Bronchial epithelial cell (primary cell): Measurements from ENCODE around the gene PLEKHM1. TPM values are rescaled to one million over a fixed set of nuclear protein-coding genes. Genes with fewer than 3 reads are reported as not detected.

Experiments used
- DNase-seq: peaks from one replicate; pipeline ENCODE4 v3.0.0-alpha.2; 2010; ENCODE audit warnings: low read depth
- FAIRE-seq: peaks from 2 replicates; lab custom pipeline; 2011; peaks lifted over from hg19 to GRCh38; lab: Jason Lieb, UNC
- H3K27me3 ChIP-seq: 2 replicates; pipeline ENCODE4 v1.5.1; 2011; ENCODE audit warnings: low read length; ENCODE audit not compliant: control insufficient read depth, insufficient read depth
- H3K36me3 ChIP-seq: 2 replicates; pipeline ENCODE4 v1.5.1; 2011; ENCODE audit warnings: low read length; ENCODE audit not compliant: control insufficient read depth, insufficient read depth
- H3K4me3 ChIP-seq: 2 replicates; pipeline ENCODE4 v1.5.1; 2011; ENCODE audit warnings: mild to moderate bottlenecking, low read depth, low read length, control low read depth
- CTCF ChIP-seq: IDR thresholded peaks from 2 replicates; pipeline ENCODE4 v1.5.1; 2011; ENCODE audit warnings: mild to moderate bottlenecking, moderate library complexity, low read length, control low read depth, inconsistent platforms; ENCODE audit not compliant: insufficient read depth, severe bottlenecking
- total RNA-seq: library from RNA; depleted of rRNA; stranded (reverse); fragments of >200 nt; gene quantifications from 2 replicates; pipeline ENCODE4 v1.2.1, GENCODE V29; 2014

PLEKHM1 gene
- total RNA-seq, 1 donor from 2014 or later: 38.7 TPM

GRCh38 chr17:45429339-45430005, 61.0 kb downstream of the PLEKHM1 start:
- FAIRE-seq (no peak), DNase-seq (no peak)
- no peak for TF ChIP-seq CTCF
- H3K27me3 ChIP-seq: no peaks in the 10 kb centered on the region
- peaks cover 6% of the 10 kb centered on the region for H3K36me3 ChIP-seq
- H3K4me3 ChIP-seq: no peak overlapping the region

GRCh38 chr17:45428931-45429338, 61.6 kb downstream of the PLEKHM1 start:
- Histone ChIP-seq H3K36me3 (peaks cover 6% of the 10 kb centered on the region), H3K4me3 (no peak overlapping the region), H3K27me3 (no peaks in the 10 kb centered on the region)
- TF ChIP-seq CTCF: no peak
- DNase-seq (no peak), FAIRE-seq (peak; percentile 43)

- DNase-seq: peak; percentile 51
- no peak for FAIRE-seq
- Histone ChIP-seq H3K4me3 (no peak overlapping the region), H3K27me3 (no peaks in the 10 kb centered on the region), H3K36me3 (peaks cover 6% of the 10 kb centered on the region)
- TF ChIP-seq CTCF: peak; percentile 95
Observed at GRCh38 chr17:45428050-45428617, 62.4 kb downstream of the PLEKHM1 start.

- FAIRE-seq (no peak), DNase-seq (no peak)
- peaks cover 6% of the 10 kb centered on the region for H3K36me3 ChIP-seq
- H3K27me3 ChIP-seq: no peaks in the 10 kb centered on the region
- H3K4me3 ChIP-seq: no peak overlapping the region
- TF ChIP-seq CTCF: no peak
Observed at GRCh38 chr17:45427181-45427835, 63.2 kb downstream of the PLEKHM1 start.

- Histone ChIP-seq H3K36me3 (peaks cover 6% of the 10 kb centered on the region), H3K27me3 (no peaks in the 10 kb centered on the region), H3K4me3 (no peak overlapping the region)
- DNase-seq: no peak
- TF ChIP-seq CTCF: no peak
- FAIRE-seq: no peak
Observed at GRCh38 chr17:45426561-45426960, 64.0 kb downstream of the PLEKHM1 start.
